Effector memory CD4-positive, alpha-beta T cell (primary cell): Measurements from ENCODE around the gene CSNK1D.
A peak's percentile ranks its signal among the peaks of the same experiment; 100 is the strongest.
"Not testable (repeated sequence)": the region's sequence is repeated elsewhere in the genome, so short reads cannot be mapped to it uniquely, and the experiment has no call there.

Source experiments
- DNase-seq, 3 donors: peaks; one replicate each; pipeline ENCODE4 v3.0.0-alpha.2; 2020
- H3K27ac ChIP-seq: 2 replicates; pipeline ENCODE4 v1.7.0; 2013; ENCODE audit warnings: mild to moderate bottlenecking, low read length, moderate library complexity; ENCODE audit not compliant: insufficient read depth, poor library complexity, severe bottlenecking
- H3K27me3 ChIP-seq: replicated peaks from 2 replicates; pipeline ENCODE4 v1.7.0; 2013; ENCODE audit warnings: mild to moderate bottlenecking, low read length; ENCODE audit not compliant: insufficient read depth, control insufficient read depth, poor library complexity, severe bottlenecking
- H3K36me3 ChIP-seq: 2 replicates; pipeline ENCODE4 v1.7.0; 2013; ENCODE audit warnings: mild to moderate bottlenecking, low read length, moderate library complexity; ENCODE audit not compliant: control insufficient read depth, insufficient read depth
- H3K4me1 ChIP-seq: 2 replicates; pipeline ENCODE4 v1.7.0; 2013; ENCODE audit warnings: low read length, mild to moderate bottlenecking; ENCODE audit not compliant: control insufficient read depth, insufficient read depth, poor library complexity, severe bottlenecking
- H3K4me3 ChIP-seq: 2 replicates; pipeline ENCODE4 v1.7.0; 2013; ENCODE audit warnings: low read length, low read depth, mild to moderate bottlenecking; ENCODE audit not compliant: insufficient read depth, poor library complexity, severe bottlenecking
- H3K9me3 ChIP-seq: 2 replicates; pipeline ENCODE4 v1.7.0; 2013; ENCODE audit warnings: mild to moderate bottlenecking, low read length, moderate library complexity; ENCODE audit not compliant: control insufficient read depth

CSNK1D gene

DNA sequence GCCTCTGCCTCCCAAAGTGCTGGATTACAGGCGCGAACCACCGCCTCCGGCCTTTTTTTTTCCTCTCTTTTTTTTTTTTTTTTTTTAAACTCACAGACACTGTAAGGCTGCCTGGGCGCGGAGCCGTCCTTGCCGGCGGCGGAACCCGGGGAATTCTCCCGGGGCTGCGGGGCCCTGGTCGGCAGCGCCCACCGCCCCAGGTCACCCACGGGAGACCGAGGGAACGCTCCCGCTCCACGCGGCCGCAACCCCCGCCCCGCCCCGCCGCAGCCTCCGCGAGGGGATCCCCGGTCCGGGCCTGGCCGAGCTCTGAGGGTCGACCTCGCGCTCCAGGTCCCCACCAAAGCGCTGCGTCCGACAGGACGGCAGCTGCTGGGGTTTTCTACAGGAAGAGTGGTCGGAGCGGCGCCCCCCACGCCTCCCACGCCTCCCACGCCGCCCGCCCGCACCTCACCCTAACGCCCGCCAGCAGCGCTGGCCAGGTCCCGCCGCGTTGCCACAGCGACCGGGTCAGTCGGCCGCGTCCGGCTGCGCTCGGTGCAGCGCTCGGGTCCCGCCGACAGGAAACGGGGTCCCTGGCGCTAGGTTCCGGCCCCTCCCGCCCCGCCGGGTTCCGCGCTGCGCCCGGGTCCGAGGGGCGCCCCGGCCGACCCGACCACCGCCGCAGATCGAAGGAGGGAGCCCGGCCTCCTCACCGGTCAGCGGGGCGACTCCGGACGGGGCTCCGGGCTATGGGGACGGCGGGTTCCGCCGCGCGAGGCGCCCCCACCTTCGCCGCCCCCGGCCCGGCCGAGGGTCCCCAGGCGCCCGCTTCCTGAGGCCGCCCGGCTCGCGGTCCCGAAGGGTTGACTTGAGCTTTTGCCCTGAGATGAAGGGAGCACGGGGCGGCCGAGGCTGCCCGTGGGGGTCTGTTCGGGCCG is 60.9 kb downstream of the CSNK1D start, which contains the start of gene CCDC57:
Gene CCDC57, minus strand, starts transcription at position 512 of the 920 bp plus-strand sequence. CDS start 10,898 bp downstream, outside the sequence.
- peak in 1 of 3 donors; percentile 49 for DNase-seq
- Histone ChIP-seq H3K4me1 (peaks cover 32% of the 10 kb centered on the region), H3K27ac (peak within 1 kb of the TSS; percentile 55)

GRCh38 chr17:82210655-82211054 is 62.8 kb downstream of the CSNK1D start:
- H3K4me3 ChIP-seq, DNase-seq, H3K27ac ChIP-seq, H3K36me3 ChIP-seq, H3K9me3 ChIP-seq, H3K27me3 ChIP-seq: not testable (repeated sequence)
- H3K4me1 ChIP-seq = peaks cover 24% of the 10 kb centered on the region

More for the DNA sequence above, 60.9 kb downstream of the CSNK1D start, which contains the start of gene CCDC57:
- Histone ChIP-seq H3K4me3 (peak within 1 kb of the TSS; percentile 88), H3K36me3 (no peaks in the 10 kb centered on the region), H3K9me3 (no peaks in the 10 kb centered on the region), H3K27me3 (no peaks in the 10 kb centered on the region)

DNA sequence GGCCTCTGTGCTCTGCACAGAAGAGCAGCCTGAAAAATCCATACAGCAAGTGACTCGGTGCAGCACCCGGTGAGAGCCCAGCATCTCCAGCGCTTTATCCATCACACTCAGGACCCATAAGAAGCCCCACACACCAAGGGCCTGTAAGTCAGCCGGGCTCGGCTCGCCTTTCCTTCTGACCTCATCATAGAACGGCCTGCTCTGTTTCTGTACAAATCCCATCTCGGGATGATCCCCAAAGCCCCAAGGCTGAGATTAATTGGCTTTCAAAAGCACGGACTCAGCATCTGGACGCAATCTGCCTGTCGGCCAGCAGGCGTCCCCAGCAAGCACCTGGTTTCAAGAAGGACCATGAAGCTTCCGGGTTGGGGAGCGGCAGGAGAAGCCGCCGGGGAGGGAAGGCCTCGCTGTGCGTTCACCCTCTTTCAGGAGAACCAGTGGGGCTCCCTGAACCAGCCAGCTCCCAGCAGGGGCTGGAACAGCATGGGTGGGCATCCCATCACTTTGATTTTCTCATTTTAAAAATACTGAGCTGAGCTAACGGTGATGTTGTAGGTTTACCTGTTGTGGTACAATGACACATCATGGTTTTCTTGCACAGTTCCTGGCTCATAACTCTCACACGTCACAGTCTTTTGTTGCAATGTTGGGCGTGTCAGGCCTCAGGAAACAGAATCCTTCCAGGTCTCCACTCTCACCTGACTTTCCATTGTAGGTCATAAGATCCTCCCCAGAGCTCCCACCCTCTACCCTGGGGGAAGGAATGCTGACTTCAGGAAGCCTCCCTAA is 67.6 kb downstream of the CSNK1D start:
- no peak overlapping the region for H3K4me3 ChIP-seq
- peak; percentile 48 to 72 (median 65) for DNase-seq
- peak overlapping the region; percentile 78 for H3K27ac ChIP-seq

DNA sequence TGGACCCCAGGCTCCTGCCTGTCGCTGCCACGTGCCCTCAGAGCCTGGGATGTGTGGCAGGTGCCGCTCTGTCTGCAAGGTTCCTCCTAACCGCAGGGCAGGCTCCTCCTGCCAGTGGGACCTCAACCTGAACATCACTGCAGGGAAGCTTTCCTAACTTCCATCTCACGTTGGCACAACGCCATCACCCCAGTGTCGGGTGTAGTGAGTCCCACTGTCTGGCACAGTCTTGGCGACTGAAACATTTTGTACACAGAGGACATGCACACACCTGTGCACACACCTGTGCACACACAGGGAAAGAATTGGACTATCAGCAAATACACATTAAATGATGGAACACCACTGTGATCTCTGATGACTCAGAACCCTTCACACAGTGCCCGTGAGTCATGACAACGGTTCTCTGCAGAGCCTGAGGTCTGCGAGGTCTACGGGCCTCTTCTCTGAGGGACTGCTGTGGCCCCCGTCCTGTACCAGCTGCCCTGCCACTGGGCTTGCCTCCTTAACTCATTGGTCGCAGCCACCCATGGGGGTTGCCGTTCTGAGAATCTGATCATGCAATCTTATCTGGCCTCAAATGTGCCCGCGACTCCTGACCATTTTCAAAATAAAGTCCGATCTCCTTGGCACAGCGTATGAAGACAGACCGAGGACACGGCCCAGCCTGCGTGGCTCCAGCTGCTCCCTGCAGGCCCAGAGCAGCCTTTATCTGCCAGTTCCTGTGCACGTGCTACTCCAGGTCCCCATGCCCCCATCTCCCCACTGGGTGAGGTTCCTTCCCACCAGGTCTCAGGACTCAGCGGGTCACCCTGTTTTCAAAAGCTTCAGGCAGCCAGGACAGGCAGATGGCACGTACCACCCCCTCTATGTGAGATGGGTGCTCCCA is 68.4 kb downstream of the CSNK1D start:
- Histone ChIP-seq H3K4me1 (peaks cover 25% of the 10 kb centered on the region), H3K36me3 (no peaks in the 10 kb centered on the region), H3K4me3 (no peak overlapping the region), H3K9me3 (no peaks in the 10 kb centered on the region), H3K27me3 (no peaks in the 10 kb centered on the region), H3K27ac (peak overlapping the region; percentile 78)
- DNase-seq = no peak

More for the DNA sequence above, 67.6 kb downstream of the CSNK1D start:
- H3K36me3 ChIP-seq = no peaks in the 10 kb centered on the region
- no peaks in the 10 kb centered on the region for H3K27me3 ChIP-seq
- H3K9me3 ChIP-seq = no peaks in the 10 kb centered on the region
- peaks cover 20% of the 10 kb centered on the region for H3K4me1 ChIP-seq

DNA sequence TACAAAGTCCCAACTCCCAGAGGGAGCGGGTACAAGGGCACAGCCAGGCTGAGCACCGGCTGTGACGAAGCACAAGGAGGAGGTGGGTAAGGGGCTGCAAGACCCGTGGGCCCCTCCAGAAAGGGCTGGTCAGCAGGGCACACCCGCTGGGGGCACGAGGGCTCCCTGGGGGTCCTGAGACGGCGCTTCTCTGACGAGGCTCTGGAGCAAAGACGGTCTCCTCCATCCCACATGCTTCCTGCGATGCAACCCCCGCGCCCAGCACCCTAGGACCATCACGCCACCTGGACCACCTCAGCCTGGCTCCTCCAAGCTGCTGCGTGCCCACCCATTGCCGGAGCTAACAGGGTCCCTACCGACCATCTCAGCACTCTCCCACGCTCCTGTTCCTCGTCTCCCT is 69.6 kb downstream of the CSNK1D start:
- Histone ChIP-seq H3K36me3 (no peaks in the 10 kb centered on the region), H3K4me1 (peaks cover 32% of the 10 kb centered on the region), H3K4me3 (no peak overlapping the region), H3K27me3 (no peaks in the 10 kb centered on the region), H3K9me3 (no peaks in the 10 kb centered on the region), H3K27ac (no peak overlapping the region)
- no peak for DNase-seq

GRCh38 chr17:82202981-82203380 is 70.5 kb downstream of the CSNK1D start:
- no peak for DNase-seq

DNA sequence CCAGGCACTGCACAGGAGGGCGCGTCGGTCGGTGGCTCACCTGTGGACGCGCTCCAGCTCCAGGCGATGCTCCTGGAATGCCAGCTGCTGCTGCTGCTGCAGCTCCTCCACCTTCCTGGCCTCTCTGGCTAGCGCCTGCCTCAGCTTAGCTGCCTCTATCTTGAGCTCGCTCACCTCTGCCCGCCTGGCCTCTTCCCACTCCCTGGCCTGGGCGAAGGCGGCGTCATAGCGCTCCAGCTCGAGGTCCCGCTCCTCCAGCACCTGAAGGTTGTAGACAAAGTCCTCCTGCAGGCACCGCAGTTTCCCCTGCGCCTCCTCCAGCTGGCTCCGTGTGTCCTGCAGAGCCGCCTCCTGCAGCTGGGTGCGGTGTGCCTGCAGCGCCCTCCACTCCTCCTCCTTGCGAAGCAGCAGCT is 72.0 kb downstream of the CSNK1D start:
- Histone ChIP-seq H3K36me3 (no peaks in the 10 kb centered on the region), H3K9me3 (no peaks in the 10 kb centered on the region), H3K27me3 (no peaks in the 10 kb centered on the region), H3K4me1 (peaks cover 39% of the 10 kb centered on the region), H3K4me3 (no peak overlapping the region), H3K27ac (peak overlapping the region; percentile 56)
- DNase-seq = no peak

More at GRCh38 chr17:82202981-82203380, 70.5 kb downstream of the CSNK1D start:
- no peak overlapping the region for H3K4me3 ChIP-seq
- no peaks in the 10 kb centered on the region for H3K36me3 ChIP-seq
- no peaks in the 10 kb centered on the region for H3K9me3 ChIP-seq
- no peaks in the 10 kb centered on the region for H3K27me3 ChIP-seq
- peaks cover 38% of the 10 kb centered on the region for H3K4me1 ChIP-seq
- no peak overlapping the region for H3K27ac ChIP-seq

GRCh38 chr17:82200743-82201497 is 72.6 kb downstream of the CSNK1D start:
- Histone ChIP-seq H3K9me3 (no peaks in the 10 kb centered on the region), H3K36me3 (no peaks in the 10 kb centered on the region), H3K27ac (peak overlapping the region; percentile 56), H3K4me3 (no peak overlapping the region), H3K27me3 (no peaks in the 10 kb centered on the region), H3K4me1 (peaks cover 33% of the 10 kb centered on the region)
- DNase-seq = peak; percentile 46 to 78 (median 54)

- DNase-seq = no peak
- H3K27me3 ChIP-seq = no peaks in the 10 kb centered on the region
- no peaks in the 10 kb centered on the region for H3K9me3 ChIP-seq
- H3K36me3 ChIP-seq = peaks cover 2% of the 10 kb centered on the region
- H3K4me3 ChIP-seq = no peak overlapping the region
- peak overlapping the region; percentile 56 for H3K27ac ChIP-seq
- peaks cover 28% of the 10 kb centered on the region for H3K4me1 ChIP-seq
Observed at GRCh38 chr17:82200135-82200534, 73.4 kb downstream of the CSNK1D start.
